GM12878 (cell line): ENCODE measurements around the gene EI24.

Experiments used
- BMI1 ChIP-seq: fragments of 450-650 bp; IDR thresholded peaks from 2 replicates; pipeline ENCODE4 v1.6.1; 2016; ENCODE audit warnings: mild to moderate bottlenecking, moderate library complexity, borderline replicate concordance
- CEBPB ChIP-seq, 2 experiments: fragments of 150-350 bp in 1 of 2; IDR thresholded peaks; 2 replicates each; pipeline ENCODE4 v1.6.1; 2012 to 2014; ENCODE audit warnings: low read depth in 2 of 2, low read length in 2 of 2, borderline replicate concordance in 1 of 2, inconsistent platforms in 1 of 2
- EZH2 ChIP-seq: IDR thresholded peaks from 2 replicates; pipeline ENCODE4 v1.6.1; 2012; ENCODE audit warnings: low read depth, mild to moderate bottlenecking, control low read depth, inconsistent platforms, low read length, borderline replicate concordance; ENCODE audit not compliant: control insufficient read depth
- MEF2A ChIP-seq: IDR thresholded peaks from 2 replicates; pipeline ENCODE4 v1.6.1; 2011; ENCODE audit warnings: low read depth, mild to moderate bottlenecking, low read length, moderate library complexity; ENCODE audit not compliant: insufficient read depth
- NRF1 ChIP-seq: conservative IDR thresholded peaks from 2 replicates; pipeline ENCODE4 v1.6.1; 2011; ENCODE audit warnings: mild to moderate bottlenecking, low read depth, low read length, improper control_type of control experiment
- SUZ12 ChIP-seq: fragments of 200-600 bp; sonication (generic); IDR thresholded peaks from one replicate; pipeline ENCODE4 v1.6.1; 2018; ENCODE audit warnings: antibody characterized with exemption, mild to moderate bottlenecking; ENCODE audit not compliant: unreplicated experiment
- ZNF24 ChIP-seq: fragments of 450-650 bp; IDR thresholded peaks from 2 replicates; pipeline ENCODE4 v1.6.1; 2017; ENCODE audit warnings: antibody characterized with exemption, mild to moderate bottlenecking
- TF ChIP-seq, protein P1 (sequence below), 3 experiments: IDR thresholded peaks in 2 of 3; conservative IDR thresholded peaks in 1 of 3; 2 replicates each; pipeline ENCODE4 v1.5.1; 2011; ENCODE audit warnings: low read depth in 3 of 3, low read length in 3 of 3, mild to moderate bottlenecking in 3 of 3, control low read depth in 2 of 3, moderate library complexity in 2 of 3, inconsistent platforms in 1 of 3, mixed read lengths in 1 of 3; ENCODE audit not compliant: control insufficient read depth in 2 of 3, insufficient read depth in 1 of 3; ENCODE audit errors: extremely low read depth in 1 of 3
- TF ChIP-seq, protein P2 (sequence below): IDR thresholded peaks from 2 replicates; pipeline ENCODE4 v1.6.1; 2012; ENCODE audit warnings: low read depth, low read length, improper control_type of control experiment

DNA sequence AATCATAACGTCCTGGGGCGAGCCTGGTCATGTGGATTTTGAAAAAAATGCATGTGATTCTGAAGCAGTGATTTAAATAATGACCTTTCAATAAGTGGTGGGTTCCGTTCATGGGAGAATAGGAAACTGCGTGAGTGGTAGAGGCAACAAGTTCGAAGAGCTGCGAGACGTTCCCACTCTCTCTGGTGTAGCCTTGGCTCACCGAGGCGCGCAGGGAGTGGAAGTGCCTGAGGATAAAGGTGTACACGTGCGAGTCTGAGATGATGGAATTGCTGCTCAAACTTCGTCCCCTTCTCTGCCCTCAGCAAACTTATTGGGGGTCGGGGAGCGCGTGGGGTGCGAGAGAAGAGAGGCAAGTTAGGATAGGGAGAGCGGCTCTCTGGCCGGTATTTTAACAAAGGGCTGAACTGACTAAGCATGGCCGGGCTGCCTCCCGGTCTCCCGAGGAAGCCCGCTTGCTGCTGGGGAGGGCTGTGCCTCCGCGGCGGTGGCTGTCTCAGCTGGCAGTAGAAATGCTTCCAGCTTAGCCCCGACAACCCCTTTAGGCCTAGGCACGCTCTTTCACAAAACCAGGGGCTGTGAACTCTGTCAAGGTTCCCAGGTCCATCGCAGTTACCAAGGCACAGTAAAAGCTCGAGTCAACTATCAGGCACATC is 22.5 kb downstream of the EI24 start:
- TF ChIP-seq MEF2A (no peak), EZH2 (no peak), CEBPB (IDR thresholded peaks at IDR 0.05; ENCODE audit: borderline replicate concordance in 1 of 2, low read depth in 2 of 2, low read length in 2 of 2) (no peak), BMI1 (no peak), SUZ12 (no peak), NRF1 (no peak), ZNF24 (no peak)
- TF ChIP-seq, protein P1, sequence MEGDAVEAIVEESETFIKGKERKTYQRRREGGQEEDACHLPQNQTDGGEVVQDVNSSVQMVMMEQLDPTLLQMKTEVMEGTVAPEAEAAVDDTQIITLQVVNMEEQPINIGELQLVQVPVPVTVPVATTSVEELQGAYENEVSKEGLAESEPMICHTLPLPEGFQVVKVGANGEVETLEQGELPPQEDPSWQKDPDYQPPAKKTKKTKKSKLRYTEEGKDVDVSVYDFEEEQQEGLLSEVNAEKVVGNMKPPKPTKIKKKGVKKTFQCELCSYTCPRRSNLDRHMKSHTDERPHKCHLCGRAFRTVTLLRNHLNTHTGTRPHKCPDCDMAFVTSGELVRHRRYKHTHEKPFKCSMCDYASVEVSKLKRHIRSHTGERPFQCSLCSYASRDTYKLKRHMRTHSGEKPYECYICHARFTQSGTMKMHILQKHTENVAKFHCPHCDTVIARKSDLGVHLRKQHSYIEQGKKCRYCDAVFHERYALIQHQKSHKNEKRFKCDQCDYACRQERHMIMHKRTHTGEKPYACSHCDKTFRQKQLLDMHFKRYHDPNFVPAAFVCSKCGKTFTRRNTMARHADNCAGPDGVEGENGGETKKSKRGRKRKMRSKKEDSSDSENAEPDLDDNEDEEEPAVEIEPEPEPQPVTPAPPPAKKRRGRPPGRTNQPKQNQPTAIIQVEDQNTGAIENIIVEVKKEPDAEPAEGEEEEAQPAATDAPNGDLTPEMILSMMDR (IDR thresholded peaks at IDR 0.05 in 2 of 3, conservative IDR thresholded peaks at IDR 0.05 in 1 of 3; ENCODE audit: control insufficient read depth in 2 of 3, extremely low read depth in 1 of 3, insufficient read depth in 1 of 3, low read depth in 3 of 3, low read length in 3 of 3): no peak
- TF ChIP-seq, protein P2, sequence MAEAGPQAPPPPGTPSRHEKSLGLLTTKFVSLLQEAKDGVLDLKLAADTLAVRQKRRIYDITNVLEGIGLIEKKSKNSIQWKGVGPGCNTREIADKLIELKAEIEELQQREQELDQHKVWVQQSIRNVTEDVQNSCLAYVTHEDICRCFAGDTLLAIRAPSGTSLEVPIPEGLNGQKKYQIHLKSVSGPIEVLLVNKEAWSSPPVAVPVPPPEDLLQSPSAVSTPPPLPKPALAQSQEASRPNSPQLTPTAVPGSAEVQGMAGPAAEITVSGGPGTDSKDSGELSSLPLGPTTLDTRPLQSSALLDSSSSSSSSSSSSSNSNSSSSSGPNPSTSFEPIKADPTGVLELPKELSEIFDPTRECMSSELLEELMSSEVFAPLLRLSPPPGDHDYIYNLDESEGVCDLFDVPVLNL: no peak
